Measurements from ENCODE around the gene FOXC1.

Gene FOXC1

DNA sequence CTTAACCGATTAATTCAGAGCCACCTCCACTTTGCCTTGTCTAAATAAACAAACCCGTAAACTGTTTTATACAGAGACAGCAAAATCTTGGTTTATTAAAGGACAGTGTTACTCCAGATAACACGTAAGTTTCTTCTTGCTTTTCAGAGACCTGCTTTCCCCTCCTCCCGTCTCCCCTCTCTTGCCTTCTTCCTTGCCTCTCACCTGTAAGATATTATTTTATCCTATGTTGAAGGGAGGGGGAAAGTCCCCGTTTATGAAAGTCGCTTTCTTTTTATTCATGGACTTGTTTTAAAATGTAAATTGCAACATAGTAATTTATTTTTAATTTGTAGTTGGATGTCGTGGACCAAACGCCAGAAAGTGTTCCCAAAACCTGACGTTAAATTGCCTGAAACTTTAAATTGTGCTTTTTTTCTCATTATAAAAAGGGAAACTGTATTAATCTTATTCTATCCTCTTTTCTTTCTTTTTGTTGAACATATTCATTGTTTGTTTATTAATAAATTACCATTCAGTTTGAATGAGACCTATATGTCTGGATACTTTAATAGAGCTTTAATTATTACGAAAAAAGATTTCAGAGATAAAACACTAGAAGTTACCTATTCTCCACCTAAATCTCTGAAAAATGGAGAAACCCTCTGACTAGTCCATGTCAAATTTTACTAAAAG, 2.7 kb downstream of the FOXC1 start:
- DNase-seq (ENCODE audit: low read depth in 1 of 2, low spot score in 1 of 2), result no peak
- TF ChIP-seq CTCF (IDR thresholded peaks at IDR 0.05; ENCODE audit: insufficient read depth, low read length) (no peak), REST (IDR thresholded peaks at IDR 0.05; ENCODE audit: insufficient replicate concordance, low read depth) (no peak), POLR2AphosphoS5 (IDR thresholded peaks at IDR 0.05; ENCODE audit: low read depth) (no peak), GABPA (IDR thresholded peaks at IDR 0.05; ENCODE audit: low read depth) (no peak), SPI1 (IDR thresholded peaks at IDR 0.05; ENCODE audit: borderline replicate concordance, low read depth) (no peak)
- H3K4me3 ChIP-seq (replicated peaks; ENCODE audit: insufficient read depth, low read length), result no peak overlapping the region
- no peak overlapping the region for H3K27ac ChIP-seq (replicated peaks)
- H3K27me3 ChIP-seq (ENCODE audit: insufficient read depth, poor library complexity, severe bottlenecking), result peaks cover 62% of the 10 kb centered on the region

DNA sequence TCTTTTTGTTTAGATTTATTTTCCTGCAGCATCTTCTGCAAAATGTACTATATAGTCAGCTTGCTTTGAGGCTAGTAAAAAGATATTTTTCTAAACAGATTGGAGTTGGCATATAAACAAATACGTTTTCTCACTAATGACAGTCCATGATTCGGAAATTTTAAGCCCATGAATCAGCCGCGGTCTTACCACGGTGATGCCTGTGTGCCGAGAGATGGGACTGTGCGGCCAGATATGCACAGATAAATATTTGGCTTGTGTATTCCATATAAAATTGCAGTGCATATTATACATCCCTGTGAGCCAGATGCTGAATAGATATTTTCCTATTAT, 3.2 kb downstream of the FOXC1 start:
- DNase-seq (ENCODE audit: low read depth in 1 of 2, low spot score in 1 of 2), result no peak
- H3K4me3 ChIP-seq (replicated peaks; ENCODE audit: insufficient read depth, low read length), result no peak overlapping the region
- H3K27ac ChIP-seq (replicated peaks), result no peak overlapping the region
- H3K27me3 ChIP-seq (ENCODE audit: insufficient read depth, poor library complexity, severe bottlenecking), result peaks cover 57% of the 10 kb centered on the region
- no peak for TF ChIP-seq REST (IDR thresholded peaks at IDR 0.05; ENCODE audit: insufficient replicate concordance, low read depth)
- TF ChIP-seq CTCF (IDR thresholded peaks at IDR 0.05; ENCODE audit: insufficient read depth, low read length), result no peak
- no peak for TF ChIP-seq SPI1 (IDR thresholded peaks at IDR 0.05; ENCODE audit: borderline replicate concordance, low read depth)
- TF ChIP-seq POLR2AphosphoS5 (IDR thresholded peaks at IDR 0.05; ENCODE audit: low read depth), result no peak
- TF ChIP-seq GABPA (IDR thresholded peaks at IDR 0.05; ENCODE audit: low read depth), result no peak

- no peak overlapping the region for H3K27ac ChIP-seq (replicated peaks)
- peaks cover 53% of the 10 kb centered on the region for H3K27me3 ChIP-seq (ENCODE audit: insufficient read depth, poor library complexity, severe bottlenecking)
- no peak for TF ChIP-seq CTCF (IDR thresholded peaks at IDR 0.05; ENCODE audit: insufficient read depth, low read length)
- no peak for TF ChIP-seq POLR2AphosphoS5 (IDR thresholded peaks at IDR 0.05; ENCODE audit: low read depth)
- TF ChIP-seq SPI1 (IDR thresholded peaks at IDR 0.05; ENCODE audit: borderline replicate concordance, low read depth), result no peak
- no peak for TF ChIP-seq GABPA (IDR thresholded peaks at IDR 0.05; ENCODE audit: low read depth)
- TF ChIP-seq REST (IDR thresholded peaks at IDR 0.05; ENCODE audit: insufficient replicate concordance, low read depth), result no peak
- DNase-seq (ENCODE audit: low read depth in 1 of 2, low spot score in 1 of 2), result no peak
- H3K4me3 ChIP-seq (replicated peaks; ENCODE audit: insufficient read depth, low read length), result no peak overlapping the region
Measured at GRCh38 chr6:1613346-1613687, 3.6 kb downstream of the FOXC1 start.
